C4-2B (cell line): ENCODE measurements around the gene HGFAC.

Experiments used
- H3K27ac ChIP-seq: fragments of 450-650 bp; 2 replicates; pipeline ENCODE4 v1.5.1; 2017
- ZFX ChIP-seq: fragments of 450-650 bp; IDR thresholded peaks from 2 replicates; pipeline ENCODE4 v1.6.1; 2017
- TF ChIP-seq, protein P1 (sequence below): fragments of 450-650 bp; conservative IDR thresholded peaks from 2 replicates; pipeline ENCODE4 v1.5.1; 2017; ENCODE audit warnings: mild to moderate bottlenecking

Gene HGFAC

DNA sequence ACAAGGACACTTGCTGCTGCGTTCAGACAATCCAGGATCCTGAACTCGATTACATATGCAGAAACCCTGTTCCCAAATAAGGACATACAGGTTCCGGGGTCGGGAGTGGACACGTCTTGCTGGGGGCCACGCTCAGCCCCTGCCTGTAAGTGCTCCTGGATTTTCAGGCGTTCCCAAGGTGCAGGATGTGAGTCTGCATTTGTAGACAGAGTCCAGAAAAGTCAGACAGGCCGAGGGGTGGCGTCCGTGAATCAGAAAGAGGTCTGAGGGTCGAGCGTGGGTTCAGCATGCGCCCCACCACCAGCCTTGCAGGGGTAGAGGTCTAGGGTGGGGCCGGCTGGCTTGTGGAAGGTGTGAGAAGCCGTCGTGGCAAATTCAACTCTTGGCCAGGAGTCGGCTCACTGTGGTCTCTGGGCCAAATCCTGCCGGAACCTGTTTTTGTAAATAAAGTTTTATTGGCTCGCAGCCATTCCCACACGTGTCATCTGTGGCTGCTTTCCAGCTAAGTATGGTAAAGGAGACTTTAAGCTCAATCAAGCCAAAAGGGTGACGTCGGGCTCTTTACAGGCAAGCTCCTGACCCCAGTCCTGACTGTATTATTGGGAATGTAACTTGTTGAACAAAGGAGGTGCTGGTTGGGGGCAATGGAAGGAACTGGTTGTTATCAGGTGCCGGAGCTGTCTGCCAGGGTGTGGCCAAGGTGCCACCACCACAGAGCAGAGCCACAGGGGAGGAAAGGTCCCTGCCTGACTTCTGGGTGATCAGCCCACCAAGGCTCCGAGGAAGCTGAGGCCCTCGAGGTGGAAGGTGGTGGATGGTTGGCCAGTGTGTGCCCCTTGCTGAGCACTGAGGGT is 28.7 kb downstream of the HGFAC start:
- TF ChIP-seq, protein P1, sequence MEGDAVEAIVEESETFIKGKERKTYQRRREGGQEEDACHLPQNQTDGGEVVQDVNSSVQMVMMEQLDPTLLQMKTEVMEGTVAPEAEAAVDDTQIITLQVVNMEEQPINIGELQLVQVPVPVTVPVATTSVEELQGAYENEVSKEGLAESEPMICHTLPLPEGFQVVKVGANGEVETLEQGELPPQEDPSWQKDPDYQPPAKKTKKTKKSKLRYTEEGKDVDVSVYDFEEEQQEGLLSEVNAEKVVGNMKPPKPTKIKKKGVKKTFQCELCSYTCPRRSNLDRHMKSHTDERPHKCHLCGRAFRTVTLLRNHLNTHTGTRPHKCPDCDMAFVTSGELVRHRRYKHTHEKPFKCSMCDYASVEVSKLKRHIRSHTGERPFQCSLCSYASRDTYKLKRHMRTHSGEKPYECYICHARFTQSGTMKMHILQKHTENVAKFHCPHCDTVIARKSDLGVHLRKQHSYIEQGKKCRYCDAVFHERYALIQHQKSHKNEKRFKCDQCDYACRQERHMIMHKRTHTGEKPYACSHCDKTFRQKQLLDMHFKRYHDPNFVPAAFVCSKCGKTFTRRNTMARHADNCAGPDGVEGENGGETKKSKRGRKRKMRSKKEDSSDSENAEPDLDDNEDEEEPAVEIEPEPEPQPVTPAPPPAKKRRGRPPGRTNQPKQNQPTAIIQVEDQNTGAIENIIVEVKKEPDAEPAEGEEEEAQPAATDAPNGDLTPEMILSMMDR = no peak
- no peak for TF ChIP-seq ZFX
- H3K27ac ChIP-seq = peak overlapping the region; percentile 44

DNA sequence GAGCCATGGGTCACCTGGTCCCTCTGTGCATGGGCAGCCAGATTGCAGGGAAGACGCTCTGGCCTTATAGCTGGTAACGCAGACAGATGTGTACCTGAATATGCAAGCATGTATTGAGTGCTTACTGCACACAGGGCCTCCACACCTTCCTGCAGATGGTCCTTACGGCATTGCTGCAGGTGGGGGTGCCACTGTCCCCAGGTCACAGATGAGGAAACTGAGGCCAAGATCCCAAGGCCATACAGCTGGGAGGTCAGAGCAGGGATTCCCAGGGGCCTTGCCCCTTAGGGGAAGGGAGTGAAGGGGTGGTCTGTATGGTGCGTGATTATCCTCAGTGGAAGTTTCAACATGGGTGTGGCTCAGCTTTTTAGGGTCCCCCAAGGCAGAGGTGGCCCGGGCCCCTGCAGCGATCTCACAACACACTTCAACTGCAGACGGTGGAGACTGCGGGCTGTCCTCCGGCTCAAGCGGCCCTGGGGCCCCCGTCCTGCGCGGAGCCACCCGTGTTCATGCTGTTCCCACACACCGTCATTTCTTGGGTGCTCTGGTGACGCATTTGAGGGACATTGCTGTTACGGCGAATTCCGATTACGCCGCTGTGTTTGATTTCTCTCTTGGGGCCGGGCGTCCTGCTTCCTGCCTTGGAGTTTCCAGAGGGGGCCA is 29.5 kb downstream of the HGFAC start:
- H3K27ac ChIP-seq = peak overlapping the region; percentile 44; the same call in 1 of the 2 replicates
- no peak for TF ChIP-seq ZFX
- TF ChIP-seq, protein P1 = no peak

DNA sequence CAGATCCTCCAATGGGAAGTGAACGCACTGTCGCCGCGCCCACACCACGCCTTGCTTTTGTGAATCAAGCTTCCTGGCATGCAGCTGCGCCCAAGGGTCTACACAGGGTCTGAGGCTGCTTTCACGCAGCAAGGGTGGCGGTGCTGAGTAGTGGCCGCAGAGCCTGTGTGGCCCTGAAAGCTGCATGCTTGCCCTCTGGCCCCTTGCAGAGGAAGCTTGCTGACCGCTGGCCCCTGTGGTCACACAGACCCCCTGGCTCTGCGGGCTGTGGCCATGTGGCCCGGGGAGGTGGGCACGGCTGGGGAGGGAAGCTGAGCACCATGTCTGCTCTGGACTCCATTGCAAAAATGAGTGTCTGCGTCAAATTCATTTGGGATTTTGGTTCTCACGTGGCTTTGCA is 30.1 kb downstream of the HGFAC start:
- no peak for TF ChIP-seq ZFX
- TF ChIP-seq, protein P1 = no peak
- H3K27ac ChIP-seq = no peak overlapping the region

DNA sequence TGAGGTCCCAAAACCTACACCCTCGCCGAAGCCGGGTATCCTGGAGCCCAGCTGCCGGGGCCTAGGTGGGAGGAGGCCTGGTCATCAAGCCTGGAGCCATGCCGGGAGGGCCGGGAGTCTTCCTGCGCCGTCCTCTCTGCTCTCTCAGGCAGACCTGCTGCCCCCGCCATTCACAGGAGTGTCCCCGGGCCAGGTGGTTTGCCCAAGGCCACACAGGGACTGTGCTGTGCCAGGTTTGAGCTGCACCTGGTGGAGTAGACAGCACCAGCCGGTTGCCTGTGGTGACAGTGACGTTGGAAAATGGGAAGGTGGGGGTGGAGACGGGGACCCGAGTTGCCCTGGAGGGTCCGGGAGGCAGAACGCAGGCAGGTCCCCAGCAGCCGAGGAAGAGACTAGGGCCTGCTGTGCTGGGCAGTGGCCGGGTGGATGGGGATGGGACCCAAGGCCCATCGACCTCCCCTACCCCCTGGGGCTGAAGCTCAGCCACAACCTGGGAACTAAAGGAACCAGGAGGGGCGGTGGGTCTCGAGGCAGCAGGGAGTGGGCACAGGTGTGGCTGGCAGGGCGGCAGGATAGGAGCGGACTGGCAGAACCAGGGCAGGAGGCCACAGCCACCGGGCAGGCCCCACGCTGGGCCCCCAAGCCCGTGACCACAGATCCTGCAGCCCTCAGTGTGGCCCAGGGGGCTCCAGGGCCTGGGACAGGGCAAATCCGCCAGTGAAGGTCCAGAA is 30.8 kb downstream of the HGFAC start:
- H3K27ac ChIP-seq = no peak overlapping the region
- no peak for TF ChIP-seq ZFX
- TF ChIP-seq, protein P1 = no peak

DNA sequence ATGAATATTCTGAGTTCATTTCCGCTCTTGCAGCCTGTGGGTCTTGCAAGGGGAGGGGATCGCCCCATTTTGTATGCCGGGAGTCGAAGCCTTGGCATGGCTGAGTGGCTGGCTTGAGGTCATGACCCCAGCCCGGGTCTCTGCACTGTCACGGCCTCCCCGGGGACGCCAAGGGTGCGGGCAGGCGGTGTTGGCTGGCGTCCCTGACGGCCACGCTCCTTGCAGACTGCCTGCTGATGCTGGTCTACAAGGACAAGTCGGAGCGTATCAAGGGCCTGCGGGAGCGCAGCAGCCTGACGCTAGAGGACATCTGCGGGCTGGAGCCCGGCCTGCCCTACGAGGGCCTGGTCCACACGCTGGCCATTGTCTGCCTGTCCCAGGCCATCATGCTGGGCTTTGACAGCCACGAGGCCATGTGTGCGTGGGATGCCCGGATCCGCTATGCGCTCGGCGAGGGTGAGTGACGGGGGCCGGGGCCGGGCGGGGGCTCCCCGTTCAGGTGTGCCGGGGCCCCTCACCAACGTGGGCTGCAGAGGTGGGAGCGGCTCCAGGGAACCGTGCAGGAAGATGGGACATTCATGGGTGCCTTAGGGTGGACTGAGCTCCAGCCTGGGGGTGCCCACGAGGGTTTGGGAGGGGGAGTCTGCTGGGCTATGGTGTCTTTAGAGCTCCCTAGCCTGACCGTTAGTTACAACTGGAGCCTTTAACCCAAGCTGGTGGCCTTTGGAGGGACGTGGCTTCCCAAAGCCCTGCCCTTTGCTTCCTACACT is 31.6 kb downstream of the HGFAC start:
- TF ChIP-seq, protein P1 = no peak
- no peak for TF ChIP-seq ZFX
- no peak overlapping the region for H3K27ac ChIP-seq

DNA sequence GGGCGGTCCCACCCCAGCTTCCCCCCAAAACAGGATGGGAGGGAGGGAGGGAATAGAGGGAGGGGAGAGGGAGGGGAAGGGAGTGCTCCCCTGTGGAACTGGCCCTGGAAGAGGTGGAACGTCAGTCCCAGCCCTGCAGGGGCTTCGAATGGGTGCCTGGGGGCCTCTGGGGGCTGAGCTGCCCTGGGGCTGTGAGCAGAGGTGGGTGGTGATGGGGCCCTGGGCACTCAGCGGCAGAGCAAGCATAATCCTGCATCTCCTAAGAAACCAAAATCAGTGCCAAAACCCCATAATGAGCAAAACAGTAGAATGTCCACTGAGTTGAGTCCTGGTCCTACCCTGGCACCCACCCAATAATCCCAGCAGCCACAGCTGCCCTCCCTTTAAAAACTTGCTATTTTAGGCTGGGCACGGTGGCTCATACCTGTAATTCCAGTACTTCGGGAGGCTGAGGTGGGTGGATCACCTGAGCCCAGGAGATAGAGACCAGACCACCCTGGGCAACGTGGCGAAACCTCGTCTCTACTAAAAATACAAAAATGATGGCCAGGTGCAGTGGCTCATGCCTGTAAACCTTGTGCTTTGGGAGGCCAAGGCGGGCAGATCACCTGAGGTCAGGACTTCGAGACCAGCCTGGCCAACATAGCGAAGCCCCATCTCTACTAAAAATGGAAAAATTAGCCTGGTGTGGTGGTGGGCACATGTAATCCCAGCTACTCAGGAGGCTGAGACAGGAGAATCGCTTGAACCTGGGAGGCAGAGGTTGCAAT is 32.4 kb downstream of the HGFAC start:
- TF ChIP-seq, protein P1 = no peak
- no peak for TF ChIP-seq ZFX
- H3K27ac ChIP-seq = no peak overlapping the region
